22Rv1 (cell line): ENCODE data around the gene STARD10.

Experiments used
- H3K27ac ChIP-seq: fragments of 450-650 bp; 2 replicates; pipeline ENCODE4 v1.5.1; 2017
- ZFX ChIP-seq: fragments of 450-650 bp; IDR thresholded peaks from 2 replicates; pipeline ENCODE4 v1.6.1; 2017; ENCODE audit warnings: antibody characterized with exemption, borderline replicate concordance
- TF ChIP-seq, protein P1 (sequence below): fragments of 450-650 bp; IDR thresholded peaks from 2 replicates; pipeline ENCODE4 v1.5.1; 2017; ENCODE audit warnings: mild to moderate bottlenecking

The STARD10 gene

DNA sequence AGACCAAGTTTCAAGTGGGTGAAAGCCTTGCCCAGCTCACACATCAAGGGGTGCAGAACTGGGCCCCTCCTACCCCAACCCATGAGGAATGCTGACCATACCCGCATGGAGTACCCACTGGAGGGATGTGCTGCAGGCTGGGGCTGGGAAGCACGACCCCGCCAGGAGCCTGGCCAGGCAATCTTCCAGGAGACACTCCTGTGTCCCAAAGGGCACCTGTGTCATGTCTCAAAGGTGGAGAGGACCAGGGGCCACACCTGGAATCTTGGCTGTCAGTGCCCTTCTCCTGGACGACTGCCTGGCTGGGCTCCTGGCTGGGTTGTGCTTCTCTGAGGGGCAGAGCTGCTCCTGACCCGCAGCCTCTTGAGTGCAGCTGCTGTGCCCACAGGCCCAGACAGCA is 48.3 kb downstream of the STARD10 start:
- H3K27ac ChIP-seq: no peak overlapping the region
- no peak for TF ChIP-seq ZFX
- TF ChIP-seq, protein P1, sequence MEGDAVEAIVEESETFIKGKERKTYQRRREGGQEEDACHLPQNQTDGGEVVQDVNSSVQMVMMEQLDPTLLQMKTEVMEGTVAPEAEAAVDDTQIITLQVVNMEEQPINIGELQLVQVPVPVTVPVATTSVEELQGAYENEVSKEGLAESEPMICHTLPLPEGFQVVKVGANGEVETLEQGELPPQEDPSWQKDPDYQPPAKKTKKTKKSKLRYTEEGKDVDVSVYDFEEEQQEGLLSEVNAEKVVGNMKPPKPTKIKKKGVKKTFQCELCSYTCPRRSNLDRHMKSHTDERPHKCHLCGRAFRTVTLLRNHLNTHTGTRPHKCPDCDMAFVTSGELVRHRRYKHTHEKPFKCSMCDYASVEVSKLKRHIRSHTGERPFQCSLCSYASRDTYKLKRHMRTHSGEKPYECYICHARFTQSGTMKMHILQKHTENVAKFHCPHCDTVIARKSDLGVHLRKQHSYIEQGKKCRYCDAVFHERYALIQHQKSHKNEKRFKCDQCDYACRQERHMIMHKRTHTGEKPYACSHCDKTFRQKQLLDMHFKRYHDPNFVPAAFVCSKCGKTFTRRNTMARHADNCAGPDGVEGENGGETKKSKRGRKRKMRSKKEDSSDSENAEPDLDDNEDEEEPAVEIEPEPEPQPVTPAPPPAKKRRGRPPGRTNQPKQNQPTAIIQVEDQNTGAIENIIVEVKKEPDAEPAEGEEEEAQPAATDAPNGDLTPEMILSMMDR: no peak

DNA sequence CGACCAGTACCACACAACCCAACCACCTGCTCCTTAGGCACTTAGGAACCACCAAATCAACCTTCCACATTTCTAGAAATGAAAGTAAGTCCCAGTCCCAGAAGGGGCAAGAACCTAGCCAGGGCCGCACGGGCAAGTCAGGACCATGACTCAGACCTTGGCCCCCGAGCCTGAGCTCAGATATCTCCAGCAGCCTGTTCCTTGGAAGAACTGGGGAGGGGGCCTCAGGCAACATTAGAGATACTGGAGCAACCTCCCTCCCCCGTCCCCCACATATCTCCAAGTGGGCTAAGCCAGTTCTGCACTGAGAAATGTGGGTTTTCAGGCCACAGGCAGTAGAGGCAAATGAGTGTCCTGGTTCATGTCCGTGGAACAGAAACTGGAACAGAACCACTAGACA is 49.4 kb downstream of the STARD10 start:
- H3K27ac ChIP-seq: no peak overlapping the region
- TF ChIP-seq, protein P1: no peak
- no peak for TF ChIP-seq ZFX

DNA sequence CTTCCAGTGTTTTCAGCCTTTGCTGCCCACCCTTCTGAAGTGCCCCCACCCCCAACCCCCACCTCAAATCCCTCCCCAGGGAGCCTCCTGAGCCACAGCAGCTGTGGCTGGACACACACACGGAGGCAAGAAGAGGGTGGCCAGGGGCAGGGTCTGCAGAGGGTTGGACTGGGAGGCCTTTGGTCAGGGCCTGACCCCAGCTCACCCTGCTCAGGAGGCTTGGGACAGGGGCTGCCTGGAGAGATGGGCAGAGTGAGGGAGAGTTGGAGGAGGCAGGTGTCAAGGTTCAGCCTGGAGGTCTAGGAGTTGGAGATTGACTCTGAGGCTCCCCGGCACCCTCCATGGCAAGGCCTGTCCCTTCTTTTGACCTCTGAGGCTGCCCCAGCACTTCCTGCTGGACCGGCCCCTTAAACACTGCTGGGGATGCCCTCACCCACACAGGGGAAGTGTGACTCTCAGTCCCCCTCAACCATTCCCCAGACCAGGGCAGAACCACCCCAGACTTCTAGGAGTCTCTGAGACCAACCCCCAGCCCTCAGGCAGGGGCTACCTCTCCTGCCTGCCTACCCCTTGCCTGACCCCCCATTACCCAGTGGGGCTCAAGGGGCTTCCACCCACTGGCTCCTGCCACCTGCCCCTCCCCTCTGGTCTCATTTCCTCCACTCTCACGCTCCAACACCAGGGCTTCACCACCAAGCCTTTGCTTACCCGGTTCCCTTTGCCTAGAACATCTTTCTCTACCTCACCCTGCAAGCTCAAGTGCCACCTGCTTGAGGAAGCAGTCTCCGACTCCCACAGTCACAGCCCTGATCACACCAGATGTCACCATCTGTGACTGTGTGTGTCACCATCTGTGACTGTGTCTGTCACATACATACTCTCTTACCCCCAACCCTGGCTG is 50.3 kb downstream of the STARD10 start:
- TF ChIP-seq, protein P1: no peak
- TF ChIP-seq ZFX: no peak
- H3K27ac ChIP-seq: no peak overlapping the region

DNA sequence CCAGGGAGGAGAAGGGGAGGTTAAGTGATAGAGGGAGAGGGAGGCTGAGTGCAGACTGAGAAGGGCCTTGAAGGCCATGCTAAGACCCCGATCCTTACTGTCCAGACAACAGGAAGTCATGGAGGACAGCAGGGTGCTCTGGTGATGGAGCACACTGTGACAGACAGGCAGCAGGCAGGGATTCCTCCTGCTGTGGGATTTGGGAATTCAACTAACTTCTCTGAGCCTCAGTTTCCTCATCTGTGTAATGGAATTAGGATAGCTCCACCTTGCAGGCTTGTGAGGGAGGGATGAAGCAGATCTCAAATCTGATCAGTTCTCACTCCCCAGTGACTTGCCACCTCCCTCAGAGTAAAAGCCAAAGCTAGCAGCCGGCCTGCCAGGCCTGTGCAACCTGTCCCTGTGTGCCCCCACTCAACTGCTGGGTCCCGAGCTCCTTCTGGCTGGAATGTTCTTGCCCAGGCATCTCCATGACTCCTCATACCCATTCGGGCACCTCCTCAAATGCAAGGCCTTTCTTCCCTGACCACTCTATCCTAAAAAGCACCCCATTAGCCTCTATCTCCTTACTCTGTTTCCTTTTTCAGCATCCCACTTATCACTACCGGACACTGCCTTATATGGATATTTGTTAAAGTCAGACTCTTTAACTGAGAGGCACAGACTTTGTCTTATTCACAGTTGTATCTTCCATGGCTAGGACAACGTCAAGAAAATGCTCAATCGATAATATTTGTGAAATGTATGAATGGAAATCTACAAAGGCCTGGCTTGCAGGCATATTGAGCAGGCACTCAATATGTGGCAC is 51.1 kb downstream of the STARD10 start:
- H3K27ac ChIP-seq: no peak overlapping the region
- no peak for TF ChIP-seq ZFX
- TF ChIP-seq, protein P1: no peak

DNA sequence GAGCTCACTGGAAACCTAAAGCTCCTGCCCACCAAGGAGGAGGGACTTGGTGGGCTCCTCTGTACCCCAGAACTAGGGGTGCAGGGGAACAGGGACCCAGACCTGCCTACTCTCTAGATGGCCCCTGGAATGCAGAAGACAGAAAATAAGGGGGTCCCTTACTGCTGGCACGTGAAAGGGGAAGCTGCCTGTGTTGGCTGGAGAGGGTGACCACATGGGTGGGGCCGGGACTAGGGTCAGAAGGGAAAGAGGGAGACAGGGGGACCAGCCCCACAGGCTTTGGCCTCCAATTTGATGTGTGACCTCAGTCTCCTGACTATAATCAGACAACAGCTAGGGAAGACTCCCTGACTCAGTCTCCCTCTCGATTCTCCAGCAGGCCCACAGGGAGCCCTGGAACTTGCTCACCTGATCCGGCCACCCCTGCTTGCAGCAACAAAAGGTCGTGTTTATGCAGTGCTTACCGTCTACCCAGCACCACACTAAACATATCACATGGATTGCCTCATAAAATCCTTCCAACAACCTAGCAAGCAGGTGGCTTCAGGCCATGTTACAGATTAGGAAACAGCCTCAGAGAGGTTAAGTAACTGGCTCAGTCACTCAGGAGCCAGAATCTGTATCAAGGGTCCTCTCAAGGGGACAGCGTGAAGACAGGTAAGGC is 51.9 kb downstream of the STARD10 start:
- TF ChIP-seq ZFX: no peak
- TF ChIP-seq, protein P1: no peak
- H3K27ac ChIP-seq: no peak overlapping the region

DNA sequence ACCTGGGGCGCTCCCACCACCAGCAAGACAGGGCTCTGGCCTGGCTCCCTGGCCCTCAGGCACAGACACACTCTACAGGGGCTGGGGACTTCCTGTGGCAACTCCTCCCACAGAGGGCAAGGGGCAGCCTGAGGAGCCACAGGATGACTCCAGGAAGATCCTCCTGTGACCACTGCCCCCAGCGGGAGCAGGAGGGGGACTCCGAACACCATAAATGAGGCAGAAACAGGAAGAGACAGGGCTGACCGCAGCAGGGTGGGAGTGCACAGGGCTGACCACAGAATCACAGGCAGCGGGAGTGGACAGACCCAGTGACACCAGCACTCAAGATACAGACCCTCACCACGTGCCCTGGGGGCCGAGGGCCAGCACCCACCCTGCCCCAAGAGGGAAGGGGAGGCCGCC is 52.4 kb downstream of the STARD10 start:
- no peak for TF ChIP-seq ZFX
- TF ChIP-seq, protein P1: no peak
- H3K27ac ChIP-seq: no peak overlapping the region
